GM19023 (cell line): Measurements from ENCODE around the gene PCDHGA2.
"Not testable (repeated sequence)": the region's sequence is repeated elsewhere in the genome, so short reads cannot be mapped to it uniquely, and the experiment has no call there.

Experiments
- ATAC-seq: cut with Tn5 transposase; IDR thresholded peaks from one replicate; pipeline ENCODE4 v1.9.1; 2021; ENCODE audit warnings: mild to moderate bottlenecking, moderate library complexity; ENCODE audit not compliant: unreplicated experiment

The PCDHGA2 gene

DNA sequence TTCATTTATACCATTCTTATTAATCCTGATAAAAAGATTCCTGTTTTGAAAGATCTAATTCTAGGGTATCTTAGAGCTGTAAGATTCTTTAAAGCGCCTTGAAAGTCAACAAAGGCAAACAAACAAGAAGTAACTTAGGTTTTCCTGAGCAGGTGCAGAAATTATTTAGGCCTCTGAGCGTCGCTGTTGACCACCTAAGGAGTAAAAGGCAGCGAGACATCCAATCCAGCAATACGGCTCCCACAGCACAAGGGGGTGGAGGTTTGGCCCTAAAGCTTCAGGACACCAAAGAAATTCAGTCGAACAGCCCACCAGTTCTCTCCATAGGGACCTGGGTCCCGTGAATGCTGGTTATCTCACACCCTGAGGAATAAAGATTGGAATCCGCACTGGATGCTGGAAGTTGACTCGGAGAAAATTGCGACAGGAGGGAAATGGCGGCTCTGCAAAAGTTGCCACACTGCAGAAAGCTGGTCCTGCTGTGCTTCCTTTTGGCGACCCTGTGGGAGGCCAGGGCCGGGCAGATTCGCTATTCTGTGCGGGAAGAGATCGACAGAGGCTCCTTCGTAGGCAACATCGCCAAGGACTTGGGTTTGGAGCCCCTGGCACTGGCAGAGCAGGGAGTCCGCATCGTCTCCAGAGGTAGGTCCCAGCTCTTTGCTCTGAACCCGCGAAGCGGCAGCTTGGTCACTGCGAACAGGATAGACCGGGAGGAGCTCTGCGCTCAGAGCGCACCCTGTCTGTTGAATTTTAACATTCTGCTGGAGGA is at the start of gene PCDHGA2:
Gene PCDHGA2, plus strand, starts transcription at position 223 of the 769 bp plus-strand sequence.
- no peak for ATAC-seq

DNA sequence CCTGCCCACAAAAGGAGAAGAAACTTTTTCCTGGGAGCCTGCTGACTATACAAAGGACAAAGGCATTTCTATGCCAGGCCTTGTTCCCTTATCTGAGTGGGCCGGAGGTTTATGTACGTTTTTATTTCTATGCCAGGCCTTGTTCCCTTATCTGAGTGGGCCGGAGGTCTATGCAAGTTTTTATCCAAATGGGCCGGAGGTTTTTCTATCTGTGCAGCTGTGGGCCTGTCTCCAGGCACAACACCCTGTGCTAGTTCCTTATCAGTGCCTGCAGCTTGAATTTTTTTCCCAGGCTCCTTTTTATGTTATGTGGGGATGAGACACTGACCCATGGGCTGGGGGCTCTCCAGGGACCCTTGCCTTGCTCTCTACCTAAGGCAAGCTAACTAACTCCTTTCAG is 40.2 kb upstream of the PCDHGA2 start:
- no peak for ATAC-seq

DNA sequence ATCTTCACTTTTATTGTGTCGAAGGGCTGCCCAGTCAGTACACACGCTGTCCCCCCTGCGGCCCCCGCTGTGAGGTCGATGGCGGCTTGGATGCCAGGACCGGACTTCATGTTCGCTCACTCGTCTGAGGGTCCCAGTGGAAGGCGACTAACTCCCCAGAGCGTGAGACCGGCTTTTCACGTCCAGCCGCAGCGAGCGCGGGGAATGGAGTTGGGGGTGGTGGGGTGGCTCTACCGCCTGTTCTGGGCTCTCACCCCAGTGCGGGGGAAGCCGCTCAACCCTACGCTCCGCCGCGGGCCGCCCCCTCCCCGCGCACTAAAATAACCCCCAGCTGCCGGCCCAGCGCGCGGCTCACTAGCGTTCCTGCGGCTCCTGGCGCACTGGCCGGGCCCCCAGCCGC is 34.8 kb upstream of the PCDHGA2 start, which contains the start of gene SLC25A2:
Gene SLC25A2, minus strand, starts transcription at position 294 of the 400 bp plus-strand sequence. Its CDS starts 184 bp downstream, at position 110.
- ATAC-seq, result no peak

DNA sequence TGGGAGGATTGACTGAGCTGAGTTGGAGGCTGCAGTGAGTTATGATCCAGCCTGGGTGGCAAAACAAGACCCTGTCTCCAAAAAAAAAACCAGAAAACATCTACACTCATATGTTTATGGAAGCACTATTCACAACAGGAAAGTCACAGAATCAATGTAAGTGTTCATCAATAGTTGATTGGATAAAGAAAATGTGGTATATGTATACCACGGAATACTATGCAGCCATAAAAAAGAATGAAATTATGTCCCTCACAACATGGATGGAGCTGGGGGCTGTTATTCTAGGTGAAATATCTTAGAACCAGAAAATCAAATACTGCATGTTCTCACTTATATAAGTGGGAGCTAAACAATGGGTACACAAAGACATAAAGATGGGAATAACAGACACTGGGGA is 31.9 kb upstream of the PCDHGA2 start:
- no peak for ATAC-seq

DNA sequence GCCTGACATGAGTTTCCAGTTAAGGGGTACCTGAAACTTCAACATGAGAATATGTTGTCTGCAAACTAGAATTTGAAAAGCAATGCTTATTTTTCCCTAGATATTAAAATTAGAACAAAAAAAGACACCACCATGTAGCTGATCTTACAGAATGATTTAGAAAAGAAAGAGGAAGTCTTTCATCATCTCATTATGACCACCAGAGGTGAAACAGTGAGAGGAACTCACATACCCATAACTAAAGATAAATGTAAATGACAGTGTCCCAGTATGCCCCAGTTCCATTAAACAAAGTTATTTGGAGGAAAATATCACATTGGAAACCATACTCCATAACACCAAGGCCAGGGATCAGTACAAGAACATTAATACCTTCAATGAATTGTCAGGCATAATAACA is 24.8 kb upstream of the PCDHGA2 start:
- no peak for ATAC-seq

DNA sequence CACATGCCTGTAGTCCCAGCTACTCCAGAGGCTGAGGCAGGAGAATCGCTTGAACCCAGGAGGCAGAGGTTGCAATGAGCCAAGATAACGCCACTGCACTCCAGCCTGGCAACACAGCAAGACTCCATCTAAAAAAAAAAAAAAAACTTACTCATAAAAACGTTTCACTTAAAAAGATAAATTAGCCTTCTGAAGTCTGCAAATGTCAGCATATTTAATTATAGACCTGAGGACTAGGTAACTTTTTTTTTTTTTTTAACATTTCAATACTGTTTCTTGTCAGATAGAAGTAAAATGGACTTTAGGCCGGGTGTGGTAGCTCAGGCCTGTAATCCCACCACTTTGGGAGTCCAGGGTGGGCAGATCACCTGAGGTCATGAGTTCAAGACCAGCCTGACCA is 21.6 kb upstream of the PCDHGA2 start:
- not testable (repeated sequence) for ATAC-seq

DNA sequence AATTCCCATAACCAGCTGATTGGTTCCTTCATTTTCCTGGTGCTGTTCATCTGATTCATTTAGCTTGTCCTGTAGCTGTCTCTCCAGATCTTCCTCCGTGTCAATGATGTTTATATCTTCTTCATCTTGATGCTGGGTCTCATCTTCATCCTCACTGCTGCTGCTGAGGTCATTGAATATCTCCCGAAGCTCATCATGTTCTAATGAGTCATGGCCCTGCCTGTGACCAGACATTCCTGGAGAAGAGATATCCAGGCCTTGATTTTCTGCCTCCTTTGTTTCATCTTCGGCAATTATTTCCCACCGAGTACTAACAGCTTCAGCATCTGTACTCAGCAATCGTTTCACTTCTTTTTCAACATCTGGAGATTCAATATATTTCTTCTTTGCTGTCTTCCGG is 19.4 kb upstream of the PCDHGA2 start:
- ATAC-seq, result no peak

DNA sequence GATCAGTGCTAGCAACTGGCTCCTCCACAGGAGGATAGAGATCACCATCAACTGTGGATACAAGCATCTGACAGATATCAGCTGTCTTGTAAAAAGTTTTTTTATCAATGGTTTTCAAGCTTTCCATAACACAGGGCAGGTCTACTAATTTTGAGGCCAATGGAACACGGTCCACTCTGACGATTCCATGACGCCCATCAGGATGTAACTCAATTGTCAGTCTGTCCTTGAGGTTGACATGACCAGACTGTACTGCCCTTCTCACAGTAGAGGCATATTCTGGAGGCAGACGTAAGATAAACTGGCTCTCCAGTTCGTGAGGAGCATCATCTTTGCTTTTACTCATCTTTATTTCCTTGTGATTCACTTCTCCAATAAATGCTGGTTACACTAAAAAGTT is 18.9 kb upstream of the PCDHGA2 start:
- no peak for ATAC-seq

DNA sequence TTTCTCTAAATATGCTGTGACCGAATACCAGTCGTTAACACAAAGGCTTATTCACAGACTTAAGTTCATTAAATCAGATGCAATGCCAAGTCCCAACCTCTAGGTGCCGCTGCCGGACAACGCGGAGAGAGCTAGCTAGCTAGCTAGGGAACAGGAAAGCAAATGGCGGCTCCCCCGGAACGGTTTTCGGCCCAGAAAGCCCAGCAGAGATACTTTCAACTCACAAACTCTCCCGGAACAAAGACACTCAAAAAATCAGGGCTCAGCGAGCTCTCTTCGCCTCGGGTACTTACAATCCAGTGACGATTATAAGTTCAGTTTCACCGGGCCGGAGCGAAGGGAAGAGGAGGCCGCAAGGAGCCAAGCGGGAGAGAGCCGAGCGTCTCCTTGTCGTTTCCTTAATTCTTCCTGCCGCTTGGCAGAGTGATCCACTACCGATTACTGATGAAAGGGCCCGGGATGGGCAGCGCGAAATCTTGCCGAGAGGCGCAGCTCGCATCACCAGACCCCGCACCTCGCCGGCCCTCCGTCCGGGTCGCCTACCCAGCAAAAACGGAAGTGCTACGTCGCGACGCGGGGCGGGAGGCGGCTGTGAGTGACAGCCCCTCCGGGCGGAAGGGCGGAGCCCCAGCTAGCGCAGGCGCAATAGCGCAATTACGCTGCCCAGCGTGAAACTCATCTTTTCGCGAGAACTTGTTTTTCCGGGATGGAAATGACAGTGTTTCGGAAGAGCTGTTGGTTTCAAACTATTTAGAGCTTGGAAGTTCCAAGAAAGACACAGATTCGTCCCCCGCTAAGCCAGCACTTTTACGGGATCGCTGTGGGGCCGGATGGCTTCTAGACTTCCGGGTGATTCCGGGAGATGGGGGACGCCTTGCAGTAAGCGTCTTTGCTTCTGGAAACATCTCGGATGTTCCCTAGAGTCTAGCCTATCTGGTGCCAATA is 18.1 kb upstream of the PCDHGA2 start, which contains the start of gene TAF7:
Gene TAF7, minus strand, starts transcription at position 560 of the 945 bp plus-strand sequence. CDS start 740 bp downstream, outside the sequence.
- peak; percentile 97 for ATAC-seq

DNA sequence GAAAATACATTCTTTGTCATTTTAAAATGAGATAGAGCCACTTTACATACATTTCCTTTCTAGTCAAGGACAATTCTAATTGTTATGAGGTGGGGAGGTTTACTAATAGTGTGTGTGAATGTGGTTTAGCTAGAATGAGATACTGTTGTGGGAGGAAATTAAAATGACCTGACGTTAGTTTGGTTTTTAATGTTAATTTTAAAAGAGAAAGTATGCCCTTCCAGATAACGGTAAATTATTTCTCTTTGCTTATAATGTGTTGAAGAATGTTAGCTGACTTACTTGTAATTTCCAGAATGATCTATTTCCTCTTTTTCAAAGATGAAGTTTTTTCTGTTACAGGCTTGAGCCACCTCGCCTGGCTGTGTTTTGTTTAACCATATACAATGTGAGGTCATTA is 16.3 kb upstream of the PCDHGA2 start:
- no peak for ATAC-seq

DNA sequence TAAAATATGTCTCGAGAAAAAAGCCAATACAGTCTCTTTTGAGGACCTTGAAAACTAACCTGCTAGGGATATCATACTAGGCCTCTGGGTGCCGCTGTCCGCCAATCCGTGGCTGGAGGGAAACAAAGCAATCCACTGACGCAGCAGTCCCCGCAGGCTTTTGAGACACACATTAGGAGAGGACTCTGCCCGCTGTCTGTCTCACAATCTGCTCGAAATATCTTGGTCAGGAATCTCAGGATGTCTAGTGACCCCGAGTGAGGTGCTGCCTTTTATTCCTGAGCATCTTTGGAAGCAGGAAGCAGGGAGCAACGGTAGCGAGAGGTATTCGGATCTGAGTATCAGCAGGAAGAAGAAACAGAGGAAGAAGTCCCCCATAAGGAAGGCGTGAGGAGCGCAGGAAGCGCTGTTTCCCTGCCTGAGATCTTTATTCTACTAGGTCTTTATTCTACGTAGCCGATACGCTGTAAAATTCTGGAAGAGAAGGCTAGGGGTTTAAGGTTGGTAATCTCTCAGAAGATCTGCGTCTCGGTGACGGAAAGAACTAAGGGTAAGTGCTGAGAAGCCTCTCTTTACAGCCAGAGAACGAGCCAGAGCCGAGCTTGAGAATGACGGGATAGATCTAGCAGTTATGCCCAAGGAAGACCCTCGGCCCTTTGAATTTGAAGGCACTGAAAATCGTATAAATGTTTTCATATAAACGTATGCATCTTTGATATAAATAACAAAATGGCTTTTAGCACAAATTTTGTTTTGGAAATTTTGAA is 12.3 kb upstream of the PCDHGA2 start:
- ATAC-seq, result peak; percentile 89

DNA sequence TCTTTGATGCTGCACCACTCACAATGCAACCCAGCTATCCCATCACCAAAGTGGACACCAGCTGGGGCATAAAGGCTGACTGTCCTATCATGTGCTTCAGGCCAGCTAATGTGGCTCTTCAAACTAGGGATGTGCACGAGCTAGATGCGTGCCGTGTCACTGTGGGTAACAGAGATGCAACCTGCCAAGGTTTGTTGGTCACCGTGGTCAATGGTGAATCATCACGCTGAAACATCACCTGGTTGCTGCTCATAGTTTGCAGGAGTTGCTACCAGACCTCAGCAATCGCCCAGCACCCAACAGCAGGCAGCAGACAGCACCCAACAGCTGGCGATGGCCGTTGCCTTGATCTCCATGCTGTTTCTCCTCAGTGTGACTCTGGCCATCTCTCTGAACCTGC is 10.3 kb upstream of the PCDHGA2 start:
- no peak for ATAC-seq

DNA sequence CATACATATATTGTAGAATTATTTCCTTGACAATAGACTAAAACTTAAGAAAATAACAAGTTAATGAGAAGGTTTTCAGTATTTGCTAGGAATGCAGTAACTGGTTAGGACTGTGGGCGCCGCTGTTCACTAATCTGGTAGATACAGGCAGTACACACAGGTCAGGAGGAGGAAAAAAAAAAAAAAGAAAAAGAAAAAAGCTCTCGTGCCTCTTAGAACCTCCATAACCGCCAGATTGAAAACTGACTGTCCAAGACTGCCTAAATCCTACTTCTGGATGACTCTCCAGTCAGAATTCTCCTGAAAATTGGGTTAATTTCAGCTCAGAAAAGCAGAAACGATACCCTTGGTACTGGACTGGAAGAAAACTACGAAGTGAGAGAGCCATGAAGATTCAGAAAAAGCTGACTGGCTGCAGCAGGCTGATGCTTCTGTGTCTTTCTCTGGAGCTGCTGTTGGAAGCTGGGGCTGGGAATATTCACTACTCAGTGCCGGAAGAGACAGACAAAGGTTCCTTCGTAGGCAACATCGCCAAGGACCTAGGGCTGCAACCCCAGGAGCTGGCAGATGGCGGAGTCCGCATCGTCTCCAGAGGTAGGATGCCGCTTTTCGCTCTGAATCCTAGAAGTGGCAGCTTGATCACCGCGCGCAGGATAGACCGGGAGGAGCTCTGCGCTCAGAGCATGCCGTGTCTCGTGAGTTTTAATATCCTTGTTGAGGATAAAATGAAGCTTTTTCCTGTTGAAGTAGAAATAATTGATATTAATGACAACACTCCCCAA is 8.1 kb upstream of the PCDHGA2 start, which contains the start of gene PCDHGA1:
Gene PCDHGA1, plus strand, starts transcription at position 216 of the 782 bp plus-strand sequence.
- ATAC-seq, result no peak

DNA sequence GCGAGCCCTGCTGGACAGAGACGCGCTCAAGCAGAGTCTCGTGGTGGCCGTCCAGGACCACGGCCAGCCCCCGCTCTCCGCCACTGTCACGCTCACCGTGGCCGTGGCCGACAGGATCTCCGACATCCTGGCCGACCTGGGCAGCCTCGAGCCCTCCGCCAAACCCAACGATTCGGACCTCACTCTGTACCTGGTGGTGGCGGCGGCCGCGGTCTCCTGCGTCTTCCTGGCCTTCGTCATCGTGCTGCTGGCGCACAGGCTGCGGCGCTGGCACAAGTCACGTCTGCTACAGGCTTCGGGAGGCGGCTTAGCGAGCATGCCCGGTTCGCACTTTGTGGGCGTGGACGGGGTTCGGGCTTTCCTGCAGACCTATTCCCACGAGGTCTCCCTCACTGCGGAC is 6.0 kb upstream of the PCDHGA2 start:
- not testable (repeated sequence) for ATAC-seq

DNA sequence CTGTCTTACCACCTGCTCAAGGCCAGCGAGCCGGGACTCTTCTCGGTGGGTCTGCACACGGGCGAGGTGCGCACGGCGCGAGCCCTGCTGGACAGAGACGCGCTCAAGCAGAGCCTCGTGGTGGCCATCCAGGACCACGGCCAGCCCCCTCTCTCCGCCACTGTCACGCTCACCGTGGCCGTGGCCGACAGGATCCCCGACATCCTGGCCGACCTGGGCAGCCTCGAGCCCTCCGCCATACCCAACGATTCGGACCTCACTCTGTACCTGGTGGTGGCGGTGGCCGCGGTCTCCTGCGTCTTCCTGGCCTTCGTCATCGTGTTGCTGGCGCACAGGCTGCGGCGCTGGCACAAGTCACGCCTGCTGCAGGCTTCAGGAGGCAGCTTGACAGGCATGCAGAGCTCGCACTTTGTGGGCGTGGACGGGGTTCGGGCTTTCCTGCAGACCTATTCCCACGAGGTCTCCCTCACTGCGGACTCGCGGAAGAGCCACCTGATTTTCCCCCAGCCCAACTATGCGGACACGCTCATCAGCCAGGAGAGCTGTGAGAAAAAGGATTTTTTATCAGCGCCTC is 2.3 kb downstream of the PCDHGA2 start:
- ATAC-seq, result not testable (repeated sequence)

DNA sequence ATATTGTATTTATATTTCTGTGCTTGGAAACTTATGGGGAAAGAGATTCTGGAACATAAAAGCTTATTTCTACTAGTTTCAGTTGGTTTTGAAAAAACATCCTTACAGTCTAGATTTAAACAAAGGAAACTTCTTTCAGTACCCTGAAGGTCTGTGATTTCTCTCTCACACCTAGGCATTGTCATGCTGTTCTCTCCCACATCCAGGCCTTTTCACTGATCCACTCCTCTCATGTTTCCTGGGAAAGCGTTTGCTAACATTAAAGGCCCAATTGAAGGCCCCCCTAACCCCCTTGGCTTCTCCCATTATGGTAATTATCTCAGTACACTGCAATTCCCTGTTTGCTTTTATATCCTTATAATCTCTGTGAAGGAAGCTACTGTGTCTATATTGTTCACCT is 4.2 kb downstream of the PCDHGA2 start:
- no peak for ATAC-seq

DNA sequence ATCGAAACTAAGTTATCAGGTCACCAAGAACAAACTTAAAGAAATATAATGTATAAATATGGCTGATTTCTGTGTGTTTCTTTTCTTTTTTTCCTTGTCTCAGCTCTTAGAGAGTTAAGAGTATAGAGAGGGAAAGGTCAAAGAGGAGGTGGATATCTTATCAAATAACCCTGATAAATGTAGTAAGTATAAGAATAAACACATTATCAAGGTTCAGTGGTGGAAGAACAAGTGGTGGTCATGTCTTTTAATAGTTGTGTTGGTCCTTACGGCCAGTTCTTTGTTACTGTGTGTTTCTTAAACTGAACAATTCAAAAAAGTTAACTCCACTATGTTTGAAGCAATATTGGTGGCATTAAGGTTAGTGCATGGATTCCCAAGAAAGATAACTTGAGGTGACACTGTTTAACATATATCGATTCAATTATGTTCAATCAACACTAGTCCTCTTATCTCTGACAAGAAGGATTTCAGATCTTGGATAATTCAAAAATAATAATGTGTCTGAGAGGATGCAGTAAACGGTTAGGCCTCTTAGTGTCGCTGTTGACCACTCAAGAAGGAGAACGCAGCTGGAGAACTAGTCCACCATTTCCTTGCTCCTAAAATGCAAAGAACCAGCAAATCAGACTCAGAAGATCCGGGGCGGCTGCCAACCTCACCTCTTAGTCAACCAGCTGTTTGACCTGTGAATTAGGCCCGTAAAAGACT is 4.8 kb downstream of the PCDHGA2 start, which contains the start of gene PCDHGA3:
Gene PCDHGA3, plus strand, starts transcription at position 588 of the 711 bp plus-strand sequence. CDS start 205 bp downstream, outside the sequence.
- ATAC-seq, result no peak

DNA sequence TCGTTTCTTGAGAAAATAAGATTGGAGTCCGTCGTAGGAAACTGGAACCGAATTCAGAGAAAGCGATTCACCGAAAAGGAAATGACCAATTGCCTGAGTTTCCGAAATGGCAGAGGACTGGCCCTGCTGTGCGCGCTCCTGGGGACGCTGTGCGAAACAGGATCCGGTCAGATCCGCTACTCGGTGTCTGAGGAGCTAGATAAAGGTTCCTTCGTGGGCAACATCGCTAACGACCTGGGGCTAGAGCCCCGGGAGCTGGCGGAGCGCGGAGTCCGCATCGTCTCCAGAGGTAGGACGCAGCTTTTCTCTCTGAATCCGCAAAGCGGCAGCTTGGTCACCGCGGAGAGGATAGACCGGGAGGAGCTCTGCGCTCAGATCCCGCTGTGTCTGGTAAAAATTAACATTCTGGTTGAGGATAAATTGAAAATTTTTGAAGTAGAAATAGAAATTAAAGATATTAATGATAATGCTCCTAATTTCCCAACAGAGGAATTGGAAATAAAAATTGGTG is 5.4 kb downstream of the PCDHGA2 start:
- no peak for ATAC-seq

DNA sequence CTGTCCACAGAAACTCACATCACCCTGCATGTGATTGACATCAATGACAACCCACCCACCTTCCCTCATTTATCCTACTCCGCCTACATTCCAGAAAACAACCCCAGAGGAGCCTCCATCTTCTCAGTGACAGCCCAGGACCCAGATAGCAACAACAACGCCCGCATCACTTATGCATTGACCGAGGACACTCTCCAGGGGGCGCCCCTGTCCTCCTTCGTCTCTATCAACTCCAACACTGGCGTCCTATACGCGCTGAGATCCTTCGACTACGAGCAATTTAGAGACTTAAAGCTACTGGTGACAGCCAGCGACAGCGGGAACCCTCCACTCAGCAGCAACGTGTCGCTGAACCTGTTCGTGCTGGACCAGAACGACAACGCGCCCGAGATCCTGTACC is 6.8 kb downstream of the PCDHGA2 start:
- ATAC-seq, result no peak
